HG02588 (cell line): Measurements from ENCODE around the gene SOCS1.
"Not testable (repeated sequence)": the region's sequence is repeated elsewhere in the genome, so short reads cannot be mapped to it uniquely, and the experiment has no call there.

Experiments used
- ATAC-seq: cut with Tn5 transposase; IDR thresholded peaks from one replicate; pipeline ENCODE4 v1.9.1; 2021; ENCODE audit warnings: mild to moderate bottlenecking, moderate library complexity; ENCODE audit not compliant: unreplicated experiment

The SOCS1 gene

DNA sequence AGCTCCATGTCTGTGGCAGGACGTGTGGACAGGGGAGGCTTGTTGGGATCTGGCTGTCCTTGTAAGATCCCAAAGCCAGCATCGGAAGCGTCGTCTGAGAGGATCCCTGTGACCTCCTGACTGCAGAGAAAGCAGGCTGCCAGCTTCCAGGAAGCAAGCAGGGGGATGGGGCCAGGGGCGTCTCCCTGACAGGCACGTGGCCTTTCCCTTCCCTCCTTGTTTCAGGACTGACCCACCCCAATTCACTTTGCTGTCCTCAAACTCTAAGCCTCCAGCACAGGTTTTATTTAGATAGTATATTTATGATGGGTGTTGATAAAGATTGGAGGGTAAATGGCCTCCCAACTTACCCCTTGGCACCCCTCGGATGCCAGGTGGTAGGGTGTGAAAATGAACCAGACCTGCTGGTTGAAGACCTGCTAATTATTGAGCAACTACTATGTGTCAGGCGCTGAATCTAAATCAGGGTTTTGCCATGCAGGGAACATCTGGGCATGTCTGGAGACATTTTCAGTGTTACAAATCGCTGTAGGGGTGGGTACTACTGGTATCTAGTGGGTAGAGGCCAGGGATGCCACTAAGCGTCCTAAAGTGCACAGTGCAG, 24.5 kb downstream of the SOCS1 start:
- ATAC-seq, result no peak

DNA sequence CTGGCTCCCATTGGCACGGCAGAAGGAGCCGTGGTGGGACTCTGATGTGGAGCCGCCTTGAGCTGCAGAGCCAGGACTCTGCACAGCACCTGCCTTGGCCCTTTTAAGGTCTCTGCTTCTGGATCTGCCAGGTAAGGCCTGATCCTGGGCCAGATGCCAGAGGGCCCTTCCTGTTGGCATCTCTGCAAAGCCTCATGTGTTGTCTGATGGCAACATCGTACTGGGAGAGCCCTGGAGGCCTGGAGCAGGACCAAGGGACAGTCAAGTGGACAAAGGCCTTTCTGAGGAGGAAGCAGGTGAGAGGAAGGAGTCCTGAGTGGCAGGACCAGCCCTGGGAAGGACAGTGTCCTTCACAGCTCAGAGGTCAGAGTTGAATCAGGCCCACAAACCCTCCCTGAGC, 26.1 kb downstream of the SOCS1 start:
- no peak for ATAC-seq

DNA sequence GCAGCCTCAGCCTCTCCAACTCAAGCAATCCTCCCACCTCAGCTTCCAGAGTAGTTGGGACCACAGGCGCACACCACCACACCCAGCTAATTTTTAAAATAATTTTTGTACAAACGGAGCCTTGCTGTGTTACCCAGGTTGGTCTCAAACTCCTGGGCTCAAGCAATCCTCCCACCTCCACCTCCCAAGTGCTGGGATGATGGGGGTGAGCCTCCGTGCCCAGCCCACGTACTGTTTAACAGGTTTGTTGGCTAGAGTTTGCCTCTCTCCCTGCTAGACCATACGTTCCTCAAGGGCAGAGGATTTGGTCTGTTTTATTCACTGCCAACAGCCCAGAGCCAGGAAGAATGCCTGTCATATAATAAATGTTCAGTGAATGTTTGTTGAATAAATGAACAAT, 26.6 kb downstream of the SOCS1 start:
- no peak for ATAC-seq

DNA sequence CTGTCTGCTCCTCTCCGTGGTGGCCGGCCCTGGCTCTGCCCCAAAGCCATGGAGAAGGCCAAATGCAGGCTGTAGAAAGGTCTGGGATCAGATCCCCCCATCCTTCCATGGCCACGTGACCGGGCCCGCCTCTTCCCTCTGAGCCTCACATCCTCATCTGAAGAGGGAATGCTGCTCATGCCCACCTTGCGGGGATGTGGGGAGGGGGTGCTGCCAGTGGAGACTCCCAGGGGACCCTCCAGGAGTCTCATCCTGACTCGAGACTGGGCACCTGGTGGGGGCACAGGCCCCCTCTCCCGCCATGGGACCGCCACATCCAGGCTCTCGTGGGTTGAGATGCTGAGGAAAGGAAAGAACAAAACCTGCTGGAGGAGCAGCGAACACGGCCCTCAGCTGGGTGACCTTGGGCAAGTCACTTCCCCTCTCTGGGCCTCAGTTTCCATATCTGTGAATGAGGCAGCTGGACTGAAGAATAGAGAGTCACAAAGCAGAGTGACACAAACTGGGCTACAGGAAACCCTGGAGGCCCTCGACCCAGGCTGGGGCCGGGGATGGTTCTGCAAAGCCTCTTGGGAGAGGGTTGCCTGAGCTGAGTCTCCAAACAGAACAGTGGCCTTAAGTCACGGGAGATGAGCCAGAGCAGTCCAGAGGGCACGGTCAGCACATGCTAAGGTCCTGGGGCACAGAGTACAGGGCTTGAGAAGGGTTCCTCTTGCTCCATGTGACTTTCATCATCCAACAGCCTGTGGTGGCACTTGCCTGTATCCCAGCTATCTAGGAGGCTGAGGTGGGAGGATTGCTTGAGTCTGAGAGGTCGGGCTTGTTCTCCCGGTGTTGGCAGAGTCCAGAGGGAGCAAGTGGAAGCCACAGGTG, 30.1 kb downstream of the SOCS1 start:
- peak; percentile 2 for ATAC-seq

DNA sequence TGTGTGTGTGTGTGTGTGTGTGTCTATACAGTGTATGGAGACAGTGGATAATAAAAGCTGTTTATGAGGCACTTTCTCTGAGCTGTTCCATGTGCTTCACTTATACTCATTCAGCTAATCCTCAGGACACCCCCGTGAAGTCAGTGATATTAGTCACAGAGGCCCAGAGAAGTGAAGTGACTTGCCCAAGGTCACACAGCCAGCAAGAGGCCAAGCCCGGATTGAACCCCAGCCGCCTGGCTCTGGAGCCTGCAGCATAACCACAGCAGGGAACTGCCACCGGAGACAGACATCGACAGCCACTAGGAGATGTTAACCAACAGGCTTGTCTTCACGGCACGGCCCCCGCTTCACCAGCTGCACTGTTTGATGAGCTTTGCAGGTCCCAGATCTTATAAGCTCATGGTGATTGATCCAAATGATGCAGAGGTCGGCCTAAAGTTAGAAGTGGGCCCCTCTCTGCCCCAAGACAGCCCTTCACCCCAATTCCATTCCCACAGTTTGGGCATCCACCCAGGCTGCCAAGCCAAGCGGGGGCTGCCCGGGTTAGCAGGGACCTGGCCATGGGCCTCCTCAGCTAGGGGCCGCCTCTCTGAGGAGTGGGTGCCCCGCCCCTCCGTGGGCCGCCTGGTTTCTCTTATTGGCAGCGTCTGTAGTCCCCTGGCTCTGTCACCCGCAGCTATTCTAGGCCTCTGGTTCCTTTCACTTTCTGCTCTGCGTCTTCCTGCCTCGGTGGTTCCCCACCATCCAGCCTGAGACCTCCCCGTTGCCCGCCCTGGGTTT, 30.9 kb downstream of the SOCS1 start:
- peak; percentile 83 for ATAC-seq

DNA sequence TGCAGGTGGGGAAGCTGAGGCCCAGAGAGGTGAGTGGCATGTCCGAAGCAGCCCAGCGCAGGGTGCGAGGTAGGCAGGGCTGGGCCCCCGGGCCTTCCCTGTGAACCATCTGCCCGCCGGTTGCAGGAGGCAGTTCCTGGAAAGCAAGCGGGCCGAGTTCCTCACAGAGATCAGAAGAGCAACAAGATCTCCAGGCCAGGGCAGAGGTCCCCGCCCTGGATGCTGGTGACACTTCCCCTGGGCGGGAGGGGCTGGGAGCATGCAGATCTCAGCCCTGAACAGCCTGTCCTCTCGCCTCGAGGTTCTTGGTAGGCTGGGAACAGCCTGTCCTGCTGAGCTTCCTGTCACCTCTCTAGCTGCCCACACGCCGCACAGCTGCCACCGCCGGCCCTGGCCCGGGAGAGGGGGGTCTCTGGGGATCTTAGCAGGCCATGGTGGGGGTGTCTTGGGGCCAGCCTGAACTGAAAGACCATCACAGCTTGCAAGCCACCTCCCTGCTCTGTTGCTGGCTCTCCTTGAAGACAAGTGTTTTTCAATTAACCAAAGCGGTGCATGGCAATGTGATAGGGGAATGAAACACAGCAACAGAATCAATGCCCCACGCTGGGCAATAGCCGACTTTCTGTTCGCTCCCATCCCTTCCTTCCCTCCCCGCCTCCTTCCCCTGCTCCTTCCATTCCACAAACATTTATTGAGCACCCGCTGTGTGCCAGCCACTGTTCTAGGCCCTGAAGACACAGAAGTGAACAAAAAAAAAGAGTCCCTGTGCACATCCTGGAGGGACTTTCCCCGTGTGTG, 31.7 kb downstream of the SOCS1 start:
- peak; percentile 47 for ATAC-seq

DNA sequence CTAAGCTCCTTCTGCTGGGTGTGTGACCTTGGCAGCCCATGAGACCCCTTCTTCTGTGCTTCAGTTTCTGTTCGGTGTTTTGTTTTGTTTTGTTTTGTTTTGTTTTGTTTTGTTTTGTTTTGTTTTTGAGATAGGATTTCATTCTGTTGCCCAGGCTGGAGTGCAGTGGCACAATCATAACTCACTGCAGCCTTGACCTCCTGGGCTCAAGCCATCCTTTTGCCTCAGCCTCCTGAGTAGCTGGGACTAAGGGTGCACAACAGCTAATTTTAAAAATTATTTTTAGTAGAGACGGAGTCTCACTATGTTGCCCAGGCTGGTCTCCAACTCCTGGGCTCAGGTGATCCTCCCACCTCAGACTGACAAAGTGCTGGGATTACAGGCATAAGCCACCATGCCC, 35.5 kb downstream of the SOCS1 start:
- ATAC-seq, result not testable (repeated sequence)

DNA sequence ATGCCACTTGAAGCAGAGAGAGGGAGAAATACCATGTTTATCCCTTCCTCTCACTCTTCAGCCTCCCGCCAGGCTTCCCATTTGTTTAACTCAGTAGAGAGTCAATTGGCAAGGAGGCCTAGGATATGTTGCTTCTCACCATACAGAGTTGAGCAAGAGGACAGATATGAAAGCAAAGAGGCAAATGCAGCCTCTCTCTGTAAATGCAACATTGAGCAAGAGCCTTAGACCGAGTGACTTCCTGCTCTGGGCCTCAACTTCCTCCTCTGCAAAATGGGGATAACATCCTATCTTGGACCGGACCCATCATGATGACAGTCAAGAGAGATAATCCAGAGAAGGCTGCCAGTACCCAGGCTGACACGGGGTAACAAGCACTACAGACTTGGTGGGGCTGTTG, 36.8 kb downstream of the SOCS1 start:
- no peak for ATAC-seq

DNA sequence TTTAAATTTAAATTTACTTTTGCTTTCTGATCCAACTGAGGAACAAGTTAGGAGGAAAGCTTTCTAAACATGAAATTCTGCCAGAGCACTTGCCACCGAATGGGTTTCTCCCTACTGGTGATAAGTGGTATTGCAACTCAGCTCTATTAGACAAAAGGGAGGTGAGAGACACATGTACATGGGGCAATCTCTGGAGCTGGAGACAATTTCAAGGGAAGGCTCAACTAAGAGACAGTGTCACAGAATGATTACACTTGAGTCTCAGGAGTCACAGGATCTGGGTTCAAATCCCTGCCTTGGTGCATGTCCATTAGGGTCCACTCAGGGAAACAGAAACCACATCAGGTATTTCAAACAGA, 37.4 kb downstream of the SOCS1 start:
- ATAC-seq, result no peak

DNA sequence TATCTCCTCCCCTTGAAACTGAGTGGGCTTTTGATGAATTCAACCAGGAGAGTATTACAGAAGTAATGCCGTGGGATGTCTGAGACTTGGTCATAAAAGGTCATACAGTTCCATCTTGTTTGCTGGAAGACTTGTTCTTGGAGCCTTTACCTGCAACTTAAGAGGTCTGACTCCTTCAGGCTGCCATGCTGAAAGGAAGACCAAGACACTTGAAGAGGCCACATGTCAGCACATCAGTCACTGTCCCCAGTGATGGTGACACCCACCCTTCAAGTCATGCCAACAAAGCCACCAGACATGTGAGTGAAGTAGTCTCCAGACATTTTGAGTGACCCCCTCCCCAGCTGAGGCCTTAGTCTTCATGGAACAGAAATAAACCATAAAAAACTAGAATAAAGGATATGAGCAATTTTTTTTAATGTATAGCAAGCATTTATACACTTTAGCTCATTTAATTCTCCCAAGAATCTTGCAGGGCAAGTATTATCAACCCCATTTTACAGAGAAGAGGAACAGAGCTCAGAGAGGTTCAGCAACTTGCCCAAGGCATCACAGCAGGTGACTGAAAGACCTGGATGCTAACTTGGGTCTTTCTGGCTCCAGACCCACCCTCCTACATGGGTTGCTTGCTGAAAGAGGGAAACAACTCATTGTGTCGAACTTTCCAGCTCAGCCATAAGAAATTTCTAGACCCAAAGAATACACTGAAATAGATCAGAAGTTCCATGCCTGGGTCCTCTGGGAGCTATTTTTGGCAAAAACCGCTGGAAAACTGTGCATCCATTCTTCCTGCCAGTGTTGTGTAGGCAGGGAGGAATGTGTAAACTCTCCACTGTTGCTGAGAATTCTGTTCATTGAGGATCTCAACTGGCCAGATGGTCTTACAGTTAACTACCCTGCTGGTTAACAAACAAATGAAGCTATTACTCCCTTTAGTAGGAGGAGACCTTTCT, 38.1 kb downstream of the SOCS1 start:
- ATAC-seq, result no peak

DNA sequence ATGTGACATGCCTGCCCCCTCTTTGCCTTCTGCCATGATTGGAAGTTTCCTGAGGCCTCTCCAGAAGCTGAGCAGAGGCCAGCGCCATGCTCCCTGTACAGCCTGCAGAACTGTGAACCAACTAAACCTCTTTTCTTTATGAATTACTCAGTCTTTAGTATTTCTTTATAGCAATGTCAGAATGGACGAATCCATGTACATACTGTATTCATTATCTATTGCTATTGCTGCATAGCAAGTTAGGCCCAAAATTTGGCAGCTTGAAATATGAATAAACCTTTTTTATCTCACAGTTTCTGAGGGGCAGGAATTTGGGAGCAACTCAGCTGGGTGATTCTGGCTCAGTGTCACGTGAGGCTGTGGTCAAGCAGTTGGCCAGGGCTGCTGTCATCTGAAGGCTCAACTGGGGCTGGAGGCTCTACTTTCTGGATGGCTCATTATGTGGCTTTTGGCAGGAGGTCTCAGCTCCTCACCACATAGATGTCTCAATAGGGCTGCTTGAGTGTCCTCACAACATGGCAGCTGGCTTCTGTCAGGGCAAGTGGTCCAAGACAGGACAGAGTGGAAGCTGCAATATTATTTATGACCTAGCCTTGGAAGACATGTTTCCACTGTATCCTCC, 40.0 kb downstream of the SOCS1 start:
- no peak for ATAC-seq

DNA sequence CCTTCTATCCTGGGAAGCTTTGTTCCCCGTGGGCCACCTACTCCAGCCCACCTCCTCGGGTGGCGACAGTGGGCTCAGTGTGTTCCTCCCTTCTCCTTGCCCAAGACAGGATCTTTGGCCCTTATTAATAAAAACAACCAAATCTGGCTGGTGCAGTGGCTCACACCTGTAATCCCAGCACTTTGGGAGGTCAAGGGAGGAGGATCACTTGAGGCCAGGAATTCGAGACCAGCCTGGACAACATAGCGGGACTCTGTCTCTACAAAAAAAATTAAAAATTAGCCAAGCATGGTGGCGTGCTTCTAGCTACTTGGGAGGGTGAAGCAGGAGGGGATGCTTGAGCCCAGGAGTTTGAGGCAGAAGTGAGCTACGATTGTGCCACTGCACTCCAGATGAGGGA, 42.2 kb downstream of the SOCS1 start:
- no peak for ATAC-seq

DNA sequence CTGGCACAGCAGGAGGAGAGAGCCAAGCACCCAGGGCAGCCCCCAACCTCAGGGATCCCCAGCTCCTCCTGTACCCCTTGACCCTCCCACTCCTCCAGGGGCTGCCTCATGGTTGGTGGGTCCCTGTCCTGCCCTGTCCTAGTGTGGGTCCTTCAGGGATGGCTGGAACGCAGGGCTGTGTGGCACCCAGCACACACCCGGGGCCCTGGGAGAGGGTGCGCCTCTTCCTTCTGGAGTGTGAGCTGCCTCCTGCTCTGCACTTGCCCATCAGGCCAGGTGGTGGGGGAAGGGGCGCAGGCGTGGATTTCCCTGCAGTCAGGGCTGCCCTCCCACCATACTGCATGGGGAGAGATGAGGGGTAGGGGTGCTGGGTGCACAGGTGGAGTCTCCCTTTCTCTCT, 42.6 kb downstream of the SOCS1 start:
- ATAC-seq, result no peak

DNA sequence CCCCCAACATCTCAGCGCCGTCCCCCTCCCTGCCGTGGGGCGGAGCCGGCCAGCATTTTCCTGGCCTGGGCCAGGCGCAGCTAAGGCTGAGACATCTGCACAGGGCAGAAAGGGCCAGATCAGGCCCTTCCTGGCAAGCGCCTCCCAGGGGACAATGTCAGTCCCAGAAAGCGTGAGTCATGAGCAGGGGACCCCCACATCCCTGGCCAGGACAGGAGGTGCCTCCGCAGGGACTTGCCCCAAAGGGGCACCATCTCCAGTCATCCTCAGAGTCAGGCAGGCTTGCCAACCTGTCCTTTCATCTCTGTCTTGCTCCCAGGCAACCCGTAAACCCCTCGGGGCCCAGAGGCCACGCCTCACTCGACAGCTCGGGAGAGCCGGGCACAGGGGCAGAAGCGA, 43.2 kb downstream of the SOCS1 start:
- peak; percentile 49 for ATAC-seq

DNA sequence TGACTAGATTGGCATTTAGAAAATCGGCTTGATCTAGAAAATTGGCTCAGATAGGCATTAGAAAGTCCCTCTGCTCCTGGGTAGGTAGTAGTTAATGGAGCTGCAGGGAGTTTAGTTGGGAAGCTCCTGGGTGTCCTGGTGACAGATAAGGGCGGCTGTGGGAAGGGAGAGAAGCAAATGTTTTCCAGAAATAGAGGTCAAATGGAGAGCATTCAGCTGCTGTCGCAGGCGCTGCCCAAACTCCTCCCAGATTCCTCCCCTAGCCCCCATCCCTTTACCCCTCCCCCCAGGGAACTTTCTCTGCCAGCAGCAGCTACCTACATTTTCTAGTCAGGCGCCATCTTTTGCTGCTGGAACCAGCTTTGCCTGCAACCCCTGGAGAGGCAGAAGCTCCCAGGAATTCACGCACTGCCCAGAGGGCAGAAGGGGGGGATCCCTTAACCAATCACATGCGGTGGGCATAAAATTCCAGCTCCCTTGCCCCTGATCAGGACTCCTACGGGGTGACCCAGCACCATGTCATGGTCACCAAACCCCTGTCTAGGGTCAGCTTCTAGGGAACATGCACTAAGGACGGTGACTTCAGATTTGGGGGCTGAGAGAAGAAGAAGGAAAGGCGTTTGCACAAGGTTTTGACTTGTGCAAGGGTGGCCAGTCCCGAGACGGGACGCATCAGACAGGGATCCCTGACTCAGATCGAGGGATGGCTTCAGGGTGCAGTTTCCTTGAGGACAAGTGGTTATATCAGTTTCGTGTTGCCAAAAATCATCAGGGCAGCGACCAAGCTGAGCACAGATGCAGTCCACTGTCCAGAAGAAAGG, 43.8 kb downstream of the SOCS1 start:
- no peak for ATAC-seq

DNA sequence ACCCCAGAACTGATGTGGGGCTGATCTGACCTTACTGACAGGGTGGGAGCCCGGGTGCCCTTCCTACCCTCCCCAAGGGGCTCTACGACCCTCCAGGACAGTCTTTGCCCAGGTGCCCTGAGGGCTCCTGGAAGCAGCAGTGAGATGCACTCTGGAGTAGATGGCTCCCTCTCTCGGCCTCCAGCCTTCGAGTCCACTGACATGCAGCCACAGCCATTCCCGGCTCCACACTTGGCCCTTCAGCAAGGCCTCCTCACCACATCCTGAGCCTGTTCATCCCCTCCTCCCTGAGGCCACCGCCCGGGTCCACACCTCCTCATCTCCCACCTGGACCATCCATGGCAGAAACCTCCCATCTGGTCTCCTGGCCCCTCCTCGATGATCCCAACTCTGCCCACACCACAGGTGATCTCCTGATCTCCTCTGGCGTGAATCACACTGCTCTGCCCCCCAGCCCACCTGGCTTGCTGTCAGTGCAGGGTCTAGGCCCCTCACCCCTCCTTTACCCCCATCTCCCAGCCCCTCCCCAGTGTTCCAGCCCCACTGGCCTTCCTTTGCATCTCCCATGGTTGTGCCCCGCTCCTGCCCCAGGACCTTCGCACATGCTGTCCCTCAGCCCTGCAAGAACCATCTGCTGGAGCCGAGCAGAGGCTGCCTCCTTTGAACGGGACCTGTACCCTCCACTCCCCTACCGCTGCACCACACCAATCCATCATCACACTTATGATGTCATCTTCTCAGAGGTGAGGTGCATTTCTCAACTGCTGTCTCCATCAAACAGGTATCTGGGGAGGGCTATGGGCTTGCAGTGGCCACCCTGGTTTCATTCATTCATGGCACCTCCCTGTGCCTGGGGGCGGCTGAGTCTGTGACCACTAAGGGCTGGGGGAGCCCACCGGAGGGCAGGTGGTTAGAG, 44.7 kb downstream of the SOCS1 start:
- no peak for ATAC-seq

DNA sequence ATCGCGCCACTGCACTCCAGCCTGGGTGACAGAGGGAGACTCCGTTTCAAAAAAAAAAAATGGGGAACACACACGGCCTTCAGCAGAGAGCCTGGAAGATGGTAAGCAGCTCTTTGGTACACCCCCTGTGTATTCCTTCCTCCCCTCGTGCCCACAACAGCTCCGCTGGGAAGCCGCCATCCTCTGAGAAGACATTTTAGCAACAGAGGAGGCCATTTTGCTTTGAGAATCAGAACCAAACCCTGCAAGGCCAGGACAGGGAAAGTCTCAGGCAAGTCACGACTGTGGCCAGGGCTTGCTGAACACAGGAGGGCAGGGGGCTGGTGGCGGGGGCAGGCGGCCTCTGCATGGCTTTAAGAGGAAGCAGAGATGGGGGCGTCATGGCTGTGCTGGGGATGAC, 45.7 kb downstream of the SOCS1 start:
- no peak for ATAC-seq
